ENCODE results near the gene RIGI.
"Not testable (repeated sequence)": the region's sequence is repeated elsewhere in the genome, so short reads cannot be mapped to it uniquely, and the experiment has no call there.

RIGI gene

DNA sequence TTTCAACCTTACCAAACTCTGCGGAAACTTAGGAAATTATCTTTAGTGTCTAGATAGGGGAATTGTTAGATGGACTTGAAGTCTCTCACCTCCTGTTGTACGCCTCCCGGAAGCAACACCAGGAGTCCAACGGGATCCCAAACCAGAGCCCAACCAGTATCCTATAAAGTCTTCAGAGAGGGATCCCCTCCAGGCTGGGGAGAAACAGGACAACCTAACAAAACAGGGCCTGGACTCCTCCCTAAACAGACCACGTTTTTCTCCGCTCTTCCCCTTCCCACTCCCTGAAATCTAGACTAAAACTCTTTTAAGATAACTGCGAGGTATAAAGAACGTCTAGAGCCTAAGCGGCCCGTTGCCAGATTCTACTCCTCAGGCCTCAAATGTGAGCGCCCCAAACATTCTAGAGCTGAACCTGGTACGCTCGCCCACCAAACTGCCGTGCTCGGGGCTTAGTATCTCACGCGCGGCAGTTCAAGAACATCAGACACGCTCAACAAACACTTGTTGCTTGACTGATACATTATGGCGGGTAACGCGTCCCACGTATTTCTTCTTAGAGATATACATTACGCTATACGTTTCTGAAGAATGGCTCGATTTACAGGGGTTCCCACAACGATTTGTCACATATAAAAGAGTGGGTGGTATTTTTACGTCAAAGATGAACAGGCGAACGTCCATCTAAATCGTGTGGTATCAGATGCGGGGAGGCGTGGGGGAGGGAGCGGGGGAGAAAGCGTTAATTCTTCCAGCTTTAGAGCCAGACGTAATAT is 25.5 kb upstream of the RIGI start:
- Histone ChIP-seq H2AFZ (ENCODE audit: low read length) (peak overlapping the region; percentile 56), H3K4me2 (ENCODE audit: low read depth, low read length) (peak overlapping the region; percentile 93), H3F3A (ENCODE audit: insufficient read depth, low read length) (peaks cover 18% of the 10 kb centered on the region), H3K9ac (ENCODE audit: low read length) (peak overlapping the region; percentile 82), H3K36me3 (replicated peaks; ENCODE audit: insufficient read depth, low read length) (no peaks in the 10 kb centered on the region), H3K9me3 (replicated peaks; ENCODE audit: insufficient read depth, low read length) (no peaks in the 10 kb centered on the region), H3K27me3 (replicated peaks; ENCODE audit: insufficient read depth, low read length) (no peaks in the 10 kb centered on the region), H3K79me2 (ENCODE audit: low read length) (peaks cover 80% of the 10 kb centered on the region), H3K27ac (ENCODE audit: low read length) (peak overlapping the region; percentile 80), H3K9me2 (replicated peaks; ENCODE audit: insufficient read depth, low read length) (no peaks in the 10 kb centered on the region), H3K4me3 (ENCODE audit: low read length) (peak overlapping the region; percentile 77), H4K20me1 (ENCODE audit: insufficient read depth, low read length) (0 out of 2 replicates have a peak, but pooled peaks cover 4% of the 10 kb centered on the region), H3K4me1 (ENCODE audit: low read length) (peaks cover 17% of the 10 kb centered on the region)
- TF ChIP-seq, protein P1, sequence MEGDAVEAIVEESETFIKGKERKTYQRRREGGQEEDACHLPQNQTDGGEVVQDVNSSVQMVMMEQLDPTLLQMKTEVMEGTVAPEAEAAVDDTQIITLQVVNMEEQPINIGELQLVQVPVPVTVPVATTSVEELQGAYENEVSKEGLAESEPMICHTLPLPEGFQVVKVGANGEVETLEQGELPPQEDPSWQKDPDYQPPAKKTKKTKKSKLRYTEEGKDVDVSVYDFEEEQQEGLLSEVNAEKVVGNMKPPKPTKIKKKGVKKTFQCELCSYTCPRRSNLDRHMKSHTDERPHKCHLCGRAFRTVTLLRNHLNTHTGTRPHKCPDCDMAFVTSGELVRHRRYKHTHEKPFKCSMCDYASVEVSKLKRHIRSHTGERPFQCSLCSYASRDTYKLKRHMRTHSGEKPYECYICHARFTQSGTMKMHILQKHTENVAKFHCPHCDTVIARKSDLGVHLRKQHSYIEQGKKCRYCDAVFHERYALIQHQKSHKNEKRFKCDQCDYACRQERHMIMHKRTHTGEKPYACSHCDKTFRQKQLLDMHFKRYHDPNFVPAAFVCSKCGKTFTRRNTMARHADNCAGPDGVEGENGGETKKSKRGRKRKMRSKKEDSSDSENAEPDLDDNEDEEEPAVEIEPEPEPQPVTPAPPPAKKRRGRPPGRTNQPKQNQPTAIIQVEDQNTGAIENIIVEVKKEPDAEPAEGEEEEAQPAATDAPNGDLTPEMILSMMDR (IDR thresholded peaks at IDR 0.05; ENCODE audit: low read length): no peak
- TF ChIP-seq EZH2phosphoT487 (IDR thresholded peaks at IDR 0.05; ENCODE audit: low read length) (no peak), EZH2 (optimal IDR thresholded peaks at IDR 0.05; ENCODE audit: low read depth, low read length) (no peak)
- peak; percentile 43 for DNase-seq

DNA sequence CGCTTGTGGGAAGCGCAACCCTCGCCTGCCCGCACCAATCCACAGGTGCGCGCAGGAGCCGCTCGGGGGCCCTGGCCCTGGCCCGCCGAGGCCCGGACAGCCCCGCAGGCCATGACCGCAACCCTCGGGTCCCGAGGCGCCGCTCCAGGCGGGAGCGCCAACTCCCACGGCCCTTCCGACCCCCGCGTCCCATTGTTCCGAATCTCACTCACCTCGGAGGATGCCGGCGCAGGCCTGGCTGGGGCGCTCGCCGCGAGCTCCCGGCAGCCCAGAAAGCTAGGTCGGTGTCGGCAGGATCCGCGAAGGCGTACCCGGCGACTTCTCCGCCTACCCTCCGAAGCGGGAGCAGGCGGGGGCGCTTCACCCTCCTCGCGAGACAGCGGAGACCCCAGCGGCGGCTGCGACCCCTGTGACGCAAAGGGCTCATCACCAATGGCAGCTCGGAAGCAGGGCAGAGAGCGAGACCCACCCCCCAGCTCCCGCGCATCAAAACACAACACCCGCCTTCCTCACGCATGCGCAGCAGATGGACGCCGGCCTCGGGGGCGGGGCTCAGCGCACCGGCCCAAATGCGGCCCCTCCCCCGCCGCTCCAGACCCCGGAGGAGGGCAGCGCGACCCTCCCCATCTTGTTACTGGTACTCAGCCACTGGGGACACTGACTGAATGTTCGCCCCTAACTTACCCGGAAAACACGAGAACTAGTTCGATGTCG is 24.7 kb upstream of the RIGI start:
- H4K20me1 ChIP-seq (ENCODE audit: insufficient read depth, low read length): 0 out of 2 replicates have a peak, but pooled peaks cover 4% of the 10 kb centered on the region
- peak overlapping the region; percentile 82 for H3K9ac ChIP-seq (ENCODE audit: low read length)
- no peaks in the 10 kb centered on the region for H3K9me3 ChIP-seq (replicated peaks; ENCODE audit: insufficient read depth, low read length)
- H3K27me3 ChIP-seq (replicated peaks; ENCODE audit: insufficient read depth, low read length): no peaks in the 10 kb centered on the region
- H3K9me2 ChIP-seq (replicated peaks; ENCODE audit: insufficient read depth, low read length): no peaks in the 10 kb centered on the region
- DNase-seq: peak; percentile 91
- H3K4me3 ChIP-seq (ENCODE audit: low read length): peak overlapping the region; percentile 77
- H3K79me2 ChIP-seq (ENCODE audit: low read length): peaks cover 82% of the 10 kb centered on the region
- H2AFZ ChIP-seq (ENCODE audit: low read length): peak overlapping the region; percentile 56
- no peaks in the 10 kb centered on the region for H3K36me3 ChIP-seq (replicated peaks; ENCODE audit: insufficient read depth, low read length)
- peak overlapping the region; percentile 80; the same call in 1 of the 2 replicates for H3K27ac ChIP-seq (ENCODE audit: low read length)
- peaks cover 18% of the 10 kb centered on the region for H3F3A ChIP-seq (ENCODE audit: insufficient read depth, low read length)
- peak overlapping the region; percentile 93 for H3K4me2 ChIP-seq (ENCODE audit: low read depth, low read length)
- TF ChIP-seq, protein P1 (IDR thresholded peaks at IDR 0.05; ENCODE audit: low read length): peak; percentile 23; the same call in 1 of the 2 replicates
- TF ChIP-seq EZH2 (optimal IDR thresholded peaks at IDR 0.05; ENCODE audit: low read depth, low read length): no peak
- peaks cover 17% of the 10 kb centered on the region for H3K4me1 ChIP-seq (ENCODE audit: low read length)

DNA sequence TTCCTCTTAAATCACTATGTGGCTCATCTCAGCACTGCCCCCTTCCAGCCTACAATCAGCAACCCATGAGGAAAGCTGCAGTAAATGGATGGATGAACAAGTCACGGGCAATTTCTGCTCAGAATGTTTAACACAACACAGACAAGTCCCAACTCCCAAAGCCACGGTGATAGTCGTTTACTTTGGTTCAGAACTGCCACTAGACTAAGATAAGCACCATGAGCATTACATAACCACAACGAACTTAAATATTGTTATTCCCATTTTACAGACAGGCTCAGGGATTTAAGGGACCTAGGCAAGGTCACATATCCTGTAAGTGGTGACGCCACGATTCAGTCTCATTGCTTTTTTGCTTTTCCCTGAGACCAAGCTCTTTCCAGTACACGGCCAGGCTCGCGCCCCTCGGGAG is 24.2 kb upstream of the RIGI start:
- TF ChIP-seq EZH2phosphoT487 (IDR thresholded peaks at IDR 0.05; ENCODE audit: low read length) (no peak), EZH2 (optimal IDR thresholded peaks at IDR 0.05; ENCODE audit: low read depth, low read length) (no peak)
- TF ChIP-seq, protein P1 (IDR thresholded peaks at IDR 0.05; ENCODE audit: low read length): no peak
- Histone ChIP-seq H3K9me3 (replicated peaks; ENCODE audit: insufficient read depth, low read length) (no peaks in the 10 kb centered on the region), H2AFZ (ENCODE audit: low read length) (peak overlapping the region; percentile 56), H3K36me3 (replicated peaks; ENCODE audit: insufficient read depth, low read length) (no peaks in the 10 kb centered on the region), H3K27ac (ENCODE audit: low read length) (peak overlapping the region; percentile 29; the same call in 1 of the 2 replicates), H3K9me2 (replicated peaks; ENCODE audit: insufficient read depth, low read length) (no peaks in the 10 kb centered on the region), H4K20me1 (ENCODE audit: insufficient read depth, low read length) (0 out of 2 replicates have a peak, but pooled peaks cover 4% of the 10 kb centered on the region), H3K27me3 (replicated peaks; ENCODE audit: insufficient read depth, low read length) (no peaks in the 10 kb centered on the region), H3F3A (ENCODE audit: insufficient read depth, low read length) (peaks cover 18% of the 10 kb centered on the region), H3K4me1 (ENCODE audit: low read length) (peaks cover 17% of the 10 kb centered on the region), H3K4me3 (ENCODE audit: low read length) (peak overlapping the region; percentile 77), H3K79me2 (ENCODE audit: low read length) (peaks cover 85% of the 10 kb centered on the region), H3K4me2 (ENCODE audit: low read depth, low read length) (peak overlapping the region; percentile 93), H3K9ac (ENCODE audit: low read length) (peak overlapping the region; percentile 82; the same call in 1 of the 2 replicates)
- DNase-seq: no peak

DNA sequence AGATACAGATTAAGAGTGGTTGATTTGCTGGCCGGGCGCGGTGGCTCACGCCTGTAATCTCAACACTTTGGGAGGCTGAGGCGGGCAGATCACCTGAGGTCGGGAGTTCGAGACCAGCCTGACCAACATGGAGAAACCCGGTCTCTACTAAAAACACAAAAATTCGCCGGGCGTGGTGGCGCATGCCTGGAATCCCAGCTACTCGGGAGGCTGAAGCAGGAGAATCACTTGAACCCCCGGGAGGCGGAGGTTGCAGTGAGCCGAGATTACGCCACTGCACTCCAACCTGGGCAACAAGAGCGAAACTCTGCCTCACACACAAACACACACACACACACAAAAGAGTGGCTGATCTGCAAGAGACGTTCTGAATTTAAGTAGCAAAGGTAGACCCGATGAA is 22.2 kb upstream of the RIGI start:
- H3K9ac ChIP-seq (ENCODE audit: low read length); H3K9me3 ChIP-seq (replicated peaks; ENCODE audit: insufficient read depth, low read length); H3K36me3 ChIP-seq (replicated peaks; ENCODE audit: insufficient read depth, low read length); H2AFZ ChIP-seq (ENCODE audit: low read length); H3K4me1 ChIP-seq (ENCODE audit: low read length); H3K4me3 ChIP-seq (ENCODE audit: low read length); H3K27ac ChIP-seq (ENCODE audit: low read length); H4K20me1 ChIP-seq (ENCODE audit: insufficient read depth, low read length); DNase-seq; H3F3A ChIP-seq (ENCODE audit: insufficient read depth, low read length); H3K9me2 ChIP-seq (replicated peaks; ENCODE audit: insufficient read depth, low read length); H3K4me2 ChIP-seq (ENCODE audit: low read depth, low read length); H3K27me3 ChIP-seq (replicated peaks; ENCODE audit: insufficient read depth, low read length): not testable (repeated sequence)
- H3K79me2 ChIP-seq (ENCODE audit: low read length): peaks cover 98% of the 10 kb centered on the region

Measured in MM.1S (cell line).